IPS-NIHi7 (cell line): Measurements from ENCODE around the gene SDHB.
"Not testable (repeated sequence)": the region's sequence is repeated elsewhere in the genome, so short reads cannot be mapped to it uniquely, and the experiment has no call there.

Experiments used
- DNase-seq: peaks from one replicate; pipeline ENCODE4 v3.0.0; 2012; ENCODE audit warnings: mixed read lengths; ENCODE audit errors: extremely low spot score

The SDHB gene

GRCh38 chr1:17075470-17076255 is 21.8 kb upstream of the SDHB start:
- peak; percentile 73 for DNase-seq

- no peak for DNase-seq
These were observed 18.0 kb upstream of the SDHB start for GRCh38 chr1:17071794-17072193.

GRCh38 chr1:17070163-17070525 is 16.3 kb upstream of the SDHB start:
- no peak for DNase-seq

GRCh38 chr1:17069452-17070162 is 15.8 kb upstream of the SDHB start:
- DNase-seq, result no peak

GRCh38 chr1:17068789-17069188 is 15.0 kb upstream of the SDHB start:
- DNase-seq, result no peak

GRCh38 chr1:17067465-17068240 is 13.8 kb upstream of the SDHB start:
- no peak for DNase-seq

- no peak for DNase-seq
These were observed 13.2 kb upstream of the SDHB start for GRCh38 chr1:17067069-17067426.

- DNase-seq, result no peak
These were observed 12.7 kb upstream of the SDHB start for GRCh38 chr1:17066361-17067068.

- DNase-seq, result no peak
These were observed 11.8 kb upstream of the SDHB start for GRCh38 chr1:17065666-17066065.

GRCh38 chr1:17062751-17063150 is 8.9 kb upstream of the SDHB start:
- DNase-seq, result not testable (repeated sequence)

GRCh38 chr1:17061892-17062291 is 8.1 kb upstream of the SDHB start:
- DNase-seq, result no peak

GRCh38 chr1:17061486-17061885 is 7.7 kb upstream of the SDHB start:
- no peak for DNase-seq

GRCh38 chr1:17060306-17060749 is 6.5 kb upstream of the SDHB start:
- DNase-seq, result no peak

GRCh38 chr1:17059391-17060305 is 5.8 kb upstream of the SDHB start:
- peak; percentile 88 for DNase-seq

- DNase-seq, result no peak
These were observed 2.7 kb upstream of the SDHB start for GRCh38 chr1:17056551-17056950.

GRCh38 chr1:17055801-17056200 is 2.0 kb upstream of the SDHB start:
- no peak for DNase-seq

GRCh38 chr1:17053086-17053684 is 647 bp downstream of the SDHB start:
- DNase-seq, result no peak

GRCh38 chr1:17052641-17053040 is 1.2 kb downstream of the SDHB start:
- DNase-seq, result no peak

GRCh38 chr1:17052038-17052437 is 1.8 kb downstream of the SDHB start:
- no peak for DNase-seq

- DNase-seq, result no peak
These were observed 5.9 kb downstream of the SDHB start for GRCh38 chr1:17047924-17048323.

- no peak for DNase-seq
These were observed 7.5 kb downstream of the SDHB start for GRCh38 chr1:17046334-17046657.
